Smooth muscle cell (in vitro differentiated cells): ENCODE measurements around the gene WFS1. TPM values are rescaled to one million over a fixed set of nuclear protein-coding genes. Genes with fewer than 3 reads are reported as not detected.

Source experiments
- DNase-seq: peaks from one replicate; lab custom pipeline; 2025; ENCODE audit not compliant: unreplicated experiment; lab: John Stamatoyannopoulos, UW
- H2AFZ ChIP-seq: fragments of 200-600 bp; sonication (generic); 2 replicates; pipeline ENCODE4 v1.6.0; 2016; ENCODE audit warnings: antibody characterized with exemption, low read depth, mild to moderate bottlenecking
- H3F3A ChIP-seq: fragments of 200-600 bp; sonication (generic); 2 replicates; pipeline ENCODE4 v1.6.0; 2017; ENCODE audit warnings: antibody characterized with exemption, low read depth
- H3K27ac ChIP-seq: fragments of 200-600 bp; sonication (generic); 2 replicates; pipeline ENCODE4 v1.5.1; 2016; ENCODE audit warnings: low read depth, mild to moderate bottlenecking
- H3K27me3 ChIP-seq: fragments of 200-600 bp; sonication (generic); 2 replicates; pipeline ENCODE4 v1.6.1; 2016; ENCODE audit warnings: low read depth, mild to moderate bottlenecking
- H3K36me3 ChIP-seq: fragments of 200-600 bp; sonication (generic); 2 replicates; pipeline ENCODE4 v1.5.1; 2016; ENCODE audit warnings: low read depth
- H3K4me1 ChIP-seq: fragments of 200-600 bp; sonication (generic); 2 replicates; pipeline ENCODE4 v1.5.1; 2016; ENCODE audit warnings: low read depth
- H3K4me2 ChIP-seq: fragments of 200-600 bp; sonication (generic); 2 replicates; pipeline ENCODE4 v1.6.0; 2016; ENCODE audit warnings: mild to moderate bottlenecking
- H3K4me3 ChIP-seq: fragments of 200-600 bp; sonication (generic); 2 replicates; pipeline ENCODE4 v1.5.1; 2016; ENCODE audit warnings: mild to moderate bottlenecking
- H3K79me2 ChIP-seq: fragments of 200-600 bp; sonication (generic); 2 replicates; pipeline ENCODE4 v1.6.0; 2016; ENCODE audit warnings: low read depth, mild to moderate bottlenecking
- H3K9ac ChIP-seq: fragments of 200-600 bp; sonication (generic); 2 replicates; pipeline ENCODE4 v1.6.0; 2016; ENCODE audit warnings: low read depth
- H3K9me3 ChIP-seq: fragments of 200-600 bp; sonication (generic); replicated peaks from 2 replicates; pipeline ENCODE4 v1.5.1; 2016; ENCODE audit warnings: low read depth
- H4K20me1 ChIP-seq: fragments of 200-600 bp; sonication (generic); 2 replicates; pipeline ENCODE4 v1.6.0; 2016; ENCODE audit warnings: low read depth
- WGBS: methylation state at CpG from one replicate; pipeline ENCODE4 v1.1.7; 2016; ENCODE audit warnings: low lambda C conversion rate; 5-methylcytosine and 5-hydroxymethylcytosine counted together
- polyA plus RNA-seq: library from polyadenylated mRNA; unstranded; fragments of >200 nt; fragmentation: Nextera tagmentation; extraction: Ambion mirVana; gene quantifications from 2 replicates; pipeline ENCODE4 v1.2.1, GENCODE V29; 2016
- total RNA-seq: library from RNA; depleted of rRNA; stranded (reverse); fragments of >200 nt; gene quantifications from 2 replicates; pipeline ENCODE4 v1.2.3, GENCODE V29; 2014
- TF ChIP-seq, protein P1 (sequence below): fragments of 200-600 bp; sonication (generic); IDR thresholded peaks from 2 replicates; pipeline ENCODE4 v1.5.1; 2017; ENCODE audit warnings: borderline replicate concordance, mild to moderate bottlenecking, antibody characterized with exemption; ENCODE audit not compliant: insufficient read depth, poor library complexity, severe bottlenecking

The WFS1 gene
- total and polyA plus RNA-seq, 2 experiments from 2014 or later, result 28.6 to 30.2 TPM

DNA sequence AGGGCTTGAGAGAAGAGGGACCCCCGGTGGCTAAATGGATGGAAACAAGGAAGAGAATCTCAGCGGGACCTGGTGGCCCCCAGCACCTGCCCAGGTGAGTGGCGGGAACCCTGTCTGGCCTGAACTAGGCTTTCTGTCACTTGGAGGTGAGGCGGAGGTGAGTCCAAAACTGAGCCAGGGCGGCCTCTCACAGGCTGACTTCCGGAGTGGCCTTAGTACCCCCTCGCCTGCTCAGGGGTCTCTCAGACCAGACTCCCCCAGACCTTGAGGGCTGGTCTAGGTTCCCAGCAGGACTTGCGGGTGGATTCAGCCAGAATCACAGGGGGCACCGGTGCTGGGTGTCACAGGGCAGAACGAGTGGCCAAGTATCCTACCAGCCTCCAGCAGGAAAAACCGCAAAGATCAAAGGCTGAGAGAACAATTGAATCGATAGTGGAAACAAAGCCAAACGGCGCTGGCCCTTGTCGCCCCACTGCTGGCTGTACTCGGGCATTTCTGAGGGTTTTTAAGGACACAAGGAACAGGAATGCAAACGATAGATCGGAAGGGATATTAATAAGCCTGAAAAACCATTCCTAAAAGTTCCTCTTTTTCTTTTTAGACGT is 67.8 kb downstream of the WFS1 start:
- 58% methylated on average over 18 of the region's 19 CpGs for WGBS

DNA sequence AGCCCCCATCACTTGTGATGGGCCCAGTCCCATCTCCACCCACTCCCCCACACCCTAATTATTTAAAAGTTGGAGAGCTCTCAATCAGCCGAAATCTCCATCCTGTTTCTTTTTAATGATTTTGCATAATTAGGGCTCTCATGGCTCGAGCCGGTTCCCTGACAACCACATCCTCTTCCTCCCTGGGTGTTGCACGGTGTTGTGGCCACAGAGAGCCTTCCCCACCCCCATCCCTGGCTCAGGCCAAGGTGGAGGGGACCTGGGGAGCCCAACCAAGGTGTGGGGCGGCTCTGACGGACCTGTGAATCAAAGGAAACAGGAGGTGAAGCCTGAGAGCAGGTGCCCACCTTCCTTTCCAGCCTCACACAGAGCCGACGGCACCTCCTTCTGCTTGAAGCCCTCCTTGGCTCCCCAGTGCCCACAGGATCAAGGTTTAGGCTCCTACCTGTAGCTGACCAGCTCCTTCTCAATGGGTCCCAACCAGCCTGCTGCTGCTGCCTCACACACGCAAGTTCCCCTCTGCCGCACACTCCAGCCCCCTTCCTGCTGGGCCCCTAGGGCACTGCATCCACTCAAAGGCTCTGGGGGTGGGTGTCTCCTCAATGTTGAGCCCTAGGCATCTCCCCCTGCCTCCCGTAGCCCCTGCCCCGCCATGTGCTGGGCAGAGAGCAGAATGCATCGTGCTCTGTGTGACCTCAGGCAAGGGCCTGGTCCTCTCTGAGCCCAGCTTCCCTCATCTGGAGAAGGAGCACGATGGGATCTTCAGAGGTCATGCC is 68.7 kb downstream of the WFS1 start:
- WGBS, result 71% methylated on average over 12 of the region's 14 CpGs
- H3K4me2 ChIP-seq, result no peak overlapping the region
- TF ChIP-seq, protein P1, sequence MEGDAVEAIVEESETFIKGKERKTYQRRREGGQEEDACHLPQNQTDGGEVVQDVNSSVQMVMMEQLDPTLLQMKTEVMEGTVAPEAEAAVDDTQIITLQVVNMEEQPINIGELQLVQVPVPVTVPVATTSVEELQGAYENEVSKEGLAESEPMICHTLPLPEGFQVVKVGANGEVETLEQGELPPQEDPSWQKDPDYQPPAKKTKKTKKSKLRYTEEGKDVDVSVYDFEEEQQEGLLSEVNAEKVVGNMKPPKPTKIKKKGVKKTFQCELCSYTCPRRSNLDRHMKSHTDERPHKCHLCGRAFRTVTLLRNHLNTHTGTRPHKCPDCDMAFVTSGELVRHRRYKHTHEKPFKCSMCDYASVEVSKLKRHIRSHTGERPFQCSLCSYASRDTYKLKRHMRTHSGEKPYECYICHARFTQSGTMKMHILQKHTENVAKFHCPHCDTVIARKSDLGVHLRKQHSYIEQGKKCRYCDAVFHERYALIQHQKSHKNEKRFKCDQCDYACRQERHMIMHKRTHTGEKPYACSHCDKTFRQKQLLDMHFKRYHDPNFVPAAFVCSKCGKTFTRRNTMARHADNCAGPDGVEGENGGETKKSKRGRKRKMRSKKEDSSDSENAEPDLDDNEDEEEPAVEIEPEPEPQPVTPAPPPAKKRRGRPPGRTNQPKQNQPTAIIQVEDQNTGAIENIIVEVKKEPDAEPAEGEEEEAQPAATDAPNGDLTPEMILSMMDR, result no peak
- no peak overlapping the region for H3K4me3 ChIP-seq
- H3K27ac ChIP-seq, result no peak overlapping the region
- H4K20me1 ChIP-seq, result no peaks in the 10 kb centered on the region
- no peak overlapping the region for H3K9ac ChIP-seq
- peaks cover 14% of the 10 kb centered on the region for H3K27me3 ChIP-seq
- no peaks in the 10 kb centered on the region for H3K9me3 ChIP-seq
- H3F3A ChIP-seq, result no peaks in the 10 kb centered on the region
- H2AFZ ChIP-seq, result no peak overlapping the region
- DNase-seq, result no peak
- no peaks in the 10 kb centered on the region for H3K79me2 ChIP-seq
- H3K36me3 ChIP-seq, result no peaks in the 10 kb centered on the region
- H3K4me1 ChIP-seq, result no peaks in the 10 kb centered on the region

More for the DNA sequence above, 67.8 kb downstream of the WFS1 start:
- Histone ChIP-seq H3K4me3 (no peak overlapping the region), H3K9ac (no peak overlapping the region), H3K4me2 (no peak overlapping the region), H3K9me3 (no peaks in the 10 kb centered on the region), H3K4me1 (no peaks in the 10 kb centered on the region), H4K20me1 (no peaks in the 10 kb centered on the region), H3K27ac (no peak overlapping the region), H3F3A (no peaks in the 10 kb centered on the region), H3K79me2 (no peaks in the 10 kb centered on the region), H2AFZ (no peak overlapping the region), H3K27me3 (peaks cover 14% of the 10 kb centered on the region), H3K36me3 (no peaks in the 10 kb centered on the region)
- TF ChIP-seq, protein P1, result no peak
- DNase-seq, result no peak

DNA sequence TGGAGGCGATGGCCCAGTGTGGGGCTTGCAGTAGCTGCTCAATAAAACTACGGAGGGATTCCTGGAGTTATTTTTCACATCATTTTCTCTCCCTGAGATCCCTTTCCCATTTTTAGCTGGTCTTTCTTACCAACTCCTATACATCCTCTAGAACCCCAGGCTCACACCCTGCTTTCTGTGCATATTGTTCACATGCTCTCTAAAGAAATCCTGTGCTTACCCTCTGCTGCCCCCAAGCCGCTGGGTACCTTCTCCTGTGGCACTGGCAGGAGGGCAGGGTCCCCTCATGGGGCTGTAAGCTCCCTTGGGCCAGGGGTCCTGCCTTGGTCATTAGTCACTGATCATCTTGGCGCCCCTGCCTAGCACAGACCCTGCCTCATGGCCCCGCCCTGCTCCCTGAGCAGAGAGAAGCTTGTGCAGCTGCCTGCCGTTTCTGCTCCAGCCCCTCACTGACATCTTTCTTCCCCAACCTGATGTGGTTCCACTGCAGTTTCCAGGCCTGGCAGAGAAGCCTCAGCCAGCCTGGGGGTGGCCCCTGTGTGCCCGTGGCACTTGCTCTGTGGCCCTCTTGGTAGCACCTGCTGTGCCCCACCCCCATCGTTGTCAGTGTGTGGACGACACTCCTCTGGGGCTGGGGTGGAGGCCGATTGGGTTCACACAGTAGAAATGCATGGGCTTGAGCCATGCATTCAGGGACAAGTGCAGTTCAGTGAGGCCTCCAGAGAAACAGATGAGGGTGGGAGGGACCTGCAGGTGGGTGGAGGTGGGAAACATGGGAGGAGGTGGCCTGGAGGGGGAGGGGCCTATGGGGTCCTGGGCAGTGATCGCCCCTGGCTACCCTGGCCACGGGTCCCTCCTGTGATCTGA is 69.5 kb downstream of the WFS1 start:
- Histone ChIP-seq H3K4me3 (no peak overlapping the region), H2AFZ (no peak overlapping the region), H3K79me2 (no peaks in the 10 kb centered on the region), H3K9me3 (no peaks in the 10 kb centered on the region), H3K27me3 (peaks cover 14% of the 10 kb centered on the region), H3K4me2 (no peak overlapping the region), H3K36me3 (no peaks in the 10 kb centered on the region), H3K4me1 (no peaks in the 10 kb centered on the region), H4K20me1 (no peaks in the 10 kb centered on the region), H3K9ac (no peak overlapping the region), H3F3A (no peaks in the 10 kb centered on the region), H3K27ac (no peak overlapping the region)
- DNase-seq, result no peak
- WGBS, result 91% methylated on average over 12 of the region's 12 CpGs
- TF ChIP-seq, protein P1, result no peak
